DMS153 treated with DMSO at 0.1 percent for 48 hours (cell line): ENCODE results near the gene CPSF6.
"Not testable (repeated sequence)": the region's sequence is repeated elsewhere in the genome, so short reads cannot be mapped to it uniquely, and the experiment has no call there.

Experiments used
- DNase-seq: peaks from one replicate; lab custom pipeline; 2025; ENCODE audit not compliant: unreplicated experiment; lab: John Stamatoyannopoulos, UW

Gene CPSF6

DNA sequence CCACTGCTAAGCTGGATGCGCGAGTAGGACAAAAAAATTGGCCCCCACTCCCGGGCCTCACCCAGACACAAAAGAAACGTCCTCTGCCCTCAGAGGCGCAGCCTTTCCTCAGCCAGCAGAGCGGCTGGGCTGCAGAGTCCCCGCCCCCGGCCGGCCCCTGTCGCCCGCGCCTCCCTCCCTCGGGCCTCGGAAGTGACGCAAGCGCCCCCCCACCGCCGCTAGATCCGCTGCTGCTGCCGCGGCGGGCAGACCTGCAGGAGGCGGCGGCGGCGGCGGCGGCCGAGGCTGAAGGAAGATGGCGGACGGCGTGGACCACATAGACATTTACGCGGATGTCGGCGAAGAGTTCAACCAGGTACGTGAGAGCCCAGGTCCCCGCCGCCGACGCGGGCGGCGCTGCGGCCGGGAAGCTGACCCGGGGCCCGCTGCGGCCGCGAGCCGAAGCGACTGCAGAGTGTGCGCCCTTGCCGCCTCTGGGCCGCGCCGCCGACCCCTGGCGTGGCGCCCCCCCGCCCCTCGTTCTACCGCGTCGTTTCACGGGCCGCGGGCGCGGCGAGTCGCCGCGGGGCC, at the start of gene CPSF6:
Gene CPSF6 (plus strand): TSS at position 218 of the 570 bp plus-strand sequence. CDS start 78 bp downstream, at position 296.
- peak; percentile 91 for DNase-seq

DNA sequence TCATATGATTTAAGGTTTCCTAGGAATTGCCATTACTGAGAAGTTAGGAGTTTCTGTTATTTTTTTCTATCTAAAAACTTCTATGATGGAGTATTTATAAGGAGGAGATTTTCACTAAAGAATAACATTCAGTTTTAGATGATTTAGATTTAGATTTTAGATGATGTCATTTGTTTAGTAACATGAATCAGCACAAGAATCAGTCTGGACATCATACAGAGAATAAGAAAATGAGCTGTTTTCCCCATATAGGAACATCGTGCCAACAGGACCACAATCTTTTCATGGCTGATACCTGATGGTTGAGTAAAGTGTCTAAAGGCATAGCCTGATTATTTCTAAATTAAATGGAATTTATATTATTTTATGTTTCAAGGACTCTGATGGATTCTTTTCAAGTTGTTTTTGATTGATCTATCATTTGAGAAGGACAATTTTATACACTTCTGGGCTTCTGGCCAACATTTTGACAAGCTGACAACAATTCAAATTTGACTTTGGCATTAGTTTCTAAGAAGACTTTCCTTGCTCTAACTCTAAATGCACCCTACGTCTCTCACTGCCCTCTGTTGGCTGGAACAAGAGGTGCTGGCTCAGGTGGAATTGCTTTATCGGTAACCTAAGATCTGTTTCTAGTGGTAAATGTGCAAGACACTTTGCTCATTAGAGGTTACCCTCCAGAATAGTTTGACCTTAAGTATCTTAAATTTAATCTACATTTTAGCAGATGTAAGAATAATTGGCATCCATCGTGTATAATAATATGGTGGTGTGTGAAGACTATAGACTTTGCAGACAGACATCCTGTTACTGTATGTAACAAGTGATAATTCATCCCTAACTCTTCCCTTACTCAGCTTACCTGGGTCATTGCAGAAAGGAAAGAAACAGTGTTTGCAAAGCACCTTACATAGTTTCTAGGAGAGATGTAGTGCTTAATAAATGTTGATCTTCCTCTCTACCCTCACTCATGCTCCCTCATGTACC, 42.8 kb upstream of the CPSF6 start:
- no peak for DNase-seq

DNA sequence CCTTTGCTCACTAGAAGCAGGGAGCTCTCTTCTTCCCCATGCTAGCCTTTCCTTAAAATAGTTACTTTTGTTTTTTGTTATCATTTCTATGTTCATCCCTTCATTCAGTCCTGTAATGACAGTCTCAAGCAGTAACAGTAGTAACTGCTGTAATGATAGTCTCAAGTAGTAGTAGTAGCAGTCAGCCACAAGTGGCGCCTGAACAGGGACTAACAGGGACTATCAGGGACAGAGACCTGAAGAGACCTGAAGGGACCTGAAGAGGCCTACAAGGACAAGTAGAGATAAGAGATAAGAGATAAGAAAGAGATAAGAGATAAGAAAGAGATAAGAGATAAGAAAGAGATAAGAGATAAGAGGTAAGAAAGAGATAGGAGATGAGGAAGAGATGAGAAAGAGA, 39.4 kb upstream of the CPSF6 start:
- DNase-seq = not testable (repeated sequence)

DNA sequence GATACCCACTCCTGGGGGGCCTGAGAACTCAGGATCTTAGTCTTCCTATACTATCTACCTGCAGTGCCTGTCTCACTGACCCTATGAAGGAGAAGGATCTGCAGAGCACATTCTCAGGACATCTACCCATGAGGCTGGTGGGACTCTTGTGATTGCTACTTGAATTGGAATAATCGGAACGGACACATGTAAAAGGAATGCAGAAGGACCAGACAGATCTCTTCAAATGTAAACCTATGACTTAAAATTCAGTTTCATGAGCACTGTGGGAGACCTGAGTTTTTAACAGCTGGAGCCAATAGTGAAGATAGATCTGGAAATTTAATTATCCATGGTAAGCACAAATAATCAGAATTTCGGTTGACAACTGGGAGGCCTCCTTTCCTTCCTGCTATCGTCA, 35.2 kb upstream of the CPSF6 start:
- no peak for DNase-seq

- DNase-seq = no peak
Observed at GRCh38 chr12:69210661-69211060, 28.7 kb upstream of the CPSF6 start.

GRCh38 chr12:69211160-69211559, 28.2 kb upstream of the CPSF6 start:
- no peak for DNase-seq

DNA sequence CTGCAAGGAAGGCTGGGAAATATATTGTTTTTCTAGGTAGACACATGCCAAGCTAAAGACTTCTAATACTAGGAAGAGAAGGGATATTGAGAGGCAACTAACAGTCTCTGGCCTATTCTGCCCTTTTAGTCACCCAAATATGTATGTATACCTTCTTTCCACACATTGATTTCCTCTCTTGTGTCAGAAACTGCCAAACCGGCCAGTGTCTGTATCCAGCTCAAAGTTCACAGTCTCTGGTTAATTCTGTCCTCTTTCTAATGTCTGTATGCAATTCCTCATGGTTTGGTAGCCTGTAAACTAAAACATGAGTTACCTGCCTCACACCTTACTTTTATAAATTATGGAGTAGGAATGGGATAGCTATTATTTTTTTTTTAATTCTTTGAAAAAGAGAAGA, 25.2 kb upstream of the CPSF6 start:
- DNase-seq = no peak

GRCh38 chr12:69225251-69225910, 14.0 kb upstream of the CPSF6 start:
- no peak for DNase-seq

GRCh38 chr12:69231479-69231878, 7.9 kb upstream of the CPSF6 start:
- no peak for DNase-seq

- DNase-seq = no peak
Observed at GRCh38 chr12:69238589-69239351, 599 bp upstream of the CPSF6 start.

- DNase-seq = peak; percentile 32
Observed at GRCh38 chr12:69239922-69240630, 707 bp downstream of the CPSF6 start.

DNA sequence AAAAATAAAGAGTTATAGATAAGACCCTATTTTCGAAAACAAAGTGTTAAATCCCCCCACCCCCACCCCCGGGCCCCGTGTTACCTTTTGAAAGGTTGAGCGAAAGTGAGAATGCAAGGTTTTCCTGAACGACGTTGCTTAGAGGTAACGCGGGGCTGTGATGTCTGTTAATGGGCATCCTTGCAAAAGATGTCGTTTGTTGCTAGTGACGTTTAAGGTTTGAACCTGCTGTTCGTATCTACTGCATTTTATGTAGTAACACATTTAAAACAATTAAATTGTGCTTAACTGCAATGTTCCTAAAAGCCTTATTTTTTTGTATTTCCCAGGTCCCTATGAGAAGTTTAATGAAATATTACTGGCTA, 1.2 kb downstream of the CPSF6 start:
- DNase-seq = no peak

- no peak for DNase-seq
Observed at GRCh38 chr12:69241438-69242092, 2.2 kb downstream of the CPSF6 start.

DNA sequence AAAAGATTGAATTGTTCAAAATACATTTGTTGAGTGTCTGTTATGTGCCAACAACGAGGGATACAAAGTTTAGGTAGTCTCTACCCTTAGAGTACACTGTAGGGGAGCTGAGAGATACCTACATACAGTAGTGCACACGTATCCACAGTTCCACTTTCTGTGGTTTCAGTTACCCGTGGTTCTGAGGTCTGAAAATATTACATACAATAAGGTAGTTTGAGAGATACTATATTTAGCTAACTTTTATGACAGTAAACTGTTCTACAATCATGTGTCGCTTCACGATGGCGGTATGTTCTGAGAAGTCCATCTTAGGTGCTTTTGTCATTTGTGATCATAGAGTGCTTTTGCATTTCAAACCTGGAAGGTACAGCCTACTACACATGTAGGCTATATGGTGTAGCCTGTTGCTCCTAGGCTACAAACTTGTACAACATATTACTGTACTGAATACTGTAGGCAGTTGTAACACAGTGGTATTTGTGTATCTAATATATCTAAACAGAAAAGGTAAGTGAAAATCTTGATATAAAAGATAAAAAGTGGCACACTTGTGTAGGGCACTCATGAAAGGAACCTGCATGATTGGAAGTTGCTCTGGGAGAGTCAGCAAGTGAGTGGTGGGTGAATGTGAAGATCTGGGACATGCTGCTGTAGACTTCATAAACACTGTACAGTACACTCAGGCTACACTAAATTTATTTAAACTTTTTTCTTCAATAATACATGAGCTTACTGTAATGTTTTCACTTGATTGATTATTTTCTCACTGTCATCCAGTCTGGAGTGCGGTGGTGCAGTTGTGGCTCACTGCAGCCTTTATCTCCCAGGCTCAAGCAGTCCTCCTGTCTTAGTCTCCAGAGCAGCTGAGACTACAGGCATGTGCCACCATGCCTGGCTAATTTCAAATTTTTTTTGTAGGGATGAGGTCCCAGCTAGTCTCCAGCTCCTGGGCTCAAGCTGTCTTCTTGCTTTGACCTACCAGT, 4.0 kb downstream of the CPSF6 start:
- DNase-seq = no peak

DNA sequence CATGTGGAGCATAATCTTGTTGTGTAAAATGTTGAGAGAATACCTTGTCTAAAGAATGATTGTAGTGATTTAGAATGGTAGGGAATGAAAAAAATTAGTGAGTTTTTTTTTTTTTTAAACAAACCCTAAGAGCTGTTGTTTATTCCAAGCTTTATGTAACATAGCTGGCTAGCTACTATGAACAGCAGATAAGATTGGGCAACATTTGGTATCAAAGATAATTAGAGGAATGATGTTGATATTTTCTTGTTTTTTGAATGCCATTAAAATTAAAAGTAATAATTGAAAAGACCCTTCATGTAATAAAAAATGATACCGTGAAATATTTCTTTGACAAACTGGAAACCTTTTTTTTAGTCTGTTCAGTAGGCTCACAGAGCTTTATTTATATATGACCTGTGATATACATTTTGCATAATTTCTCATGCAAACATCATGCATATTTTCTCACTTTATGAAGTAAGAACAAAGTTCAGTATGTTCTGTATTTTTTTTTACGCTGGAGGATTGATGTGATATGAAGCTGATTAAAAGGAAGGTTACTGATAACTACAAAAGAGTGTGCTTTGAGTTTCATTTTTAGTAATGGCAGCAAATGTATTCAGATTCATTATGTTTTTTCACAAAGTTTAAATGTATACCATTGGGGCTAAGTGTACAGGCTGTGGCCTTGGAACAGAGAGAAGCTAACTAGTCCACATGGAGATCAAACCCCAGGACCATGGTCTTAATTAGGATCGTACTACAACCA, 8.1 kb downstream of the CPSF6 start:
- DNase-seq = no peak

- DNase-seq = no peak
Observed at GRCh38 chr12:69252033-69252432, 12.7 kb downstream of the CPSF6 start.

DNA sequence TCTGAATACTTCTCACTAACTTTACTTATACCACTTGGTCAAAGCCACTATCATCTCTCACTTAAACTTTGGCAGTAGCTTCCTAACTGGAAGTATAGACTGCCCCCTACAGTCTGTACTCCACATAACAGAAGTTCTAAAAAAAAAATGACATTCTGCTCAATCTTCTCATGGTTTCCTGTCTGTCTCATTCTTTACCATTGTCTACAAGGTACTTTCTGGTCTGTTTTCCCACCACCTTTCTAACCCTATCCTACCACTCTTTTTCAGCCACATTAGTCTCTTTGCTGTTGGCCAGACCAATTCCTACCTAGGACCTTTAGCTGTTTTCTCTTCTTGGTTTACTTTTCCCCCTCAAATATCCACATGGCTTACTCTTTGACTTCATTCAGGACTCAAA, 14.7 kb downstream of the CPSF6 start:
- no peak for DNase-seq

- DNase-seq = no peak
Observed at GRCh38 chr12:69254862-69255261, 15.5 kb downstream of the CPSF6 start.
